GM12801 (cell line): ENCODE results near the gene YEATS2.

Experiments used
- CTCF ChIP-seq: IDR thresholded peaks from one replicate; pipeline ENCODE4 v1.5.1; 2011; ENCODE audit warnings: control low read depth; ENCODE audit not compliant: insufficient read length; ENCODE audit errors: extremely low read depth

YEATS2 gene

GRCh38 chr3:183800243-183800863, 102.8 kb downstream of the YEATS2 start:
- no peak for TF ChIP-seq CTCF

- TF ChIP-seq CTCF = no peak
Observed at GRCh38 chr3:183801601-183802000, 104.0 kb downstream of the YEATS2 start.

GRCh38 chr3:183802989-183803388, 105.4 kb downstream of the YEATS2 start:
- no peak for TF ChIP-seq CTCF

GRCh38 chr3:183807209-183807728, 109.7 kb downstream of the YEATS2 start:
- TF ChIP-seq CTCF = no peak

- no peak for TF ChIP-seq CTCF
Observed at GRCh38 chr3:183807881-183808280, 110.3 kb downstream of the YEATS2 start.

GRCh38 chr3:183808355-183808754, 110.8 kb downstream of the YEATS2 start:
- TF ChIP-seq CTCF = no peak

- TF ChIP-seq CTCF = no peak
Observed at GRCh38 chr3:183809270-183809669, 111.7 kb downstream of the YEATS2 start.
